ENCODE data around the gene APLP2.

- no peak for TF ChIP-seq EZH2 (IDR thresholded peaks at IDR 0.05)
- TF ChIP-seq POLR2AphosphoS5 (IDR thresholded peaks at IDR 0.05; ENCODE audit: borderline replicate concordance, low read depth, low read length) = no peak
- TF ChIP-seq FOXP2 (optimal IDR thresholded peaks at IDR 0.05; ENCODE audit: control extremely low read depth, extremely low read length, insufficient read depth) = no peak
Observed at GRCh38 chr11:130064596-130064995, 5.1 kb upstream of the APLP2 start.

Measured in SK-N-MC (cell line).